GM19240 (cell line): ENCODE results near the gene ASPG.

Experiments
- DNase-seq: peaks from one replicate; pipeline ENCODE4 v3.0.0; 2011; ENCODE audit warnings: low spot score; ENCODE audit not compliant: insufficient read length

Gene ASPG

DNA sequence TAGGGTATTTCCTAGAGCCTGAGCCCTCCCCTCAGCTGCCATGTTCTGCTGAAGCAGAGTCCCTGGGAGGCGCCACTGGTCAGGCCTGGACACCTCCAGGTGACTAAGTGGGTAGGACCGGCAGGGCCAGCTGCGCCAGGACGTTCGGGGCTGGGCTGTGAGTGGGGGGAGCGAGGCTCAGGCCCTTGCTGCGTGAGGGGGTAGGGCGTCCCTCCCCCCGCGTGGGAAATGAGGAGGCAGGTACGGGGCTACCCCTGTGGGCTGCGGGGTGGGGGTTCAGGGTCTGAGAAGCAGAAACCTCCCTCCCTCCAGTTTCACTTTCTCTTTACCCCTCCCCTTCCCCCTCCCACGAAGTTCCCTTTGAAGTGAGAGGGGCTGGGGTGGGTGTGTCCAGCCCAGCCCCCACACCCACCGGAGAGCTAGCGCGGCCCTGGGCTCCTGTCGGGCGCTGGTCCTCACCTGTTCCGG is 30.8 kb downstream of the ASPG start:
- no peak for DNase-seq

- no peak for DNase-seq
These were observed 31.3 kb downstream of the ASPG start for GRCh38 chr14:104116756-104117340.

GRCh38 chr14:104117341-104118005 is 32.0 kb downstream of the ASPG start:
- no peak for DNase-seq

GRCh38 chr14:104118006-104118844 is 32.7 kb downstream of the ASPG start:
- DNase-seq = no peak

GRCh38 chr14:104119119-104119487 is 33.6 kb downstream of the ASPG start:
- DNase-seq = no peak

- no peak for DNase-seq
These were observed 34.2 kb downstream of the ASPG start for GRCh38 chr14:104119488-104120251.

DNA sequence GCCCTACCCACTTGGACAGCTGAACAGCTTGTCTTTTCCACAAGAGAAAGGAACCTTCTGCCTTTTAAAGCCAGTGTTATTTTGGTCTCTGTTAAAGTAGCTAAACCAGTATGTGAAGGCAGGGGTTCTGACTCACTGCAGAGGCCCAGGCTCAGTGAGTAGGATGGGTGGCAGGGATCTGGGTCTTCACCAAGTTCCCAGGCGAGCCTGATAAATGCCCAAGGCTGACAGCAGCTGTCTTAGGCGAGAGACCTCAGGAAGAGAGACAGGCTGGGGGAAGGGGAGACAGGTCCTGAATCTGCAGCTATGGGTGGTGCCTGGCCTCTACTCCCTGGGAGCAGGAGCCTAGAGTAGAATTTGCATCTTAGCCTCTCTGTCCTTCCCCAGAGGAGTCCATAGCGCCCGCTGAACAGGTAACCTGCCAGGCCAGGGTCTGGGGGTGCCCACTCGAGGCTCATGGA is 34.8 kb downstream of the ASPG start:
- no peak for DNase-seq

DNA sequence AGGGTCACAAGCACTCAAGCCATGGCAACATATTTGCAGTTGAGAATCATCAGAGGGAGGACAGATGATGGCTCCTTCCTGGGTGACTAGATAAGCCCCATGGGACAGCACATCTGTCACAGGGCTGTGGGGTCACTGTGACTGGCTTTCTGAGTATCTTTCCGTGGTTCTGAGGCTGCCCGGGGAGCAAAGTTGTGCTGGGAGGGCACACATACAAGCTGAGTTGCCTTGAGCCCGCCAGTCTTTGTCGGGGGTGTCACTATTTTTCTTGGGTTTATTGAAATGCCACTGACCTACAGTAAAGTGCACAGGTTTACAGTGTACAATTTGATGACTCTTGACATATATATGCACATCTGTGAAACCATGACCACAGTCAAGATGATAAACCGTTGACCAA is 35.6 kb downstream of the ASPG start:
- no peak for DNase-seq

DNA sequence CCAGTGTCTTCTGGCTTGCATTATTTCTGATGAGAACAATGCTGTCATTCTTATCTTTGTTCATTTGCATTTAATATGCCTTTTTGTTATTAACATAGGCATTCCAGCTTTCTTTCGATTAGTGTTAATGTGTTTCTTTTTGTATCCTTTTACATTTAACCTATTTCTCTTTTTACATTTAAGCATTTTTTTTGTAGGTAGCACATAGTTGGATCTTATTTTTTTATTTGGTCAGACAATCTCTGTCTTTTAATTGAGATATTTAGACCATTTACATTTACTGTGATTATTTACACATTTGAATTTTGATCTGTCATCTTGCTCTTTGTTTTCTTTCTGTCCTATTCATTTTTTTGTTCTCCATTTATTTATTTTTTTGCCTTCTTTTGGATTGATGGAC is 38.4 kb downstream of the ASPG start:
- DNase-seq = no peak

- no peak for DNase-seq
These were observed 39.5 kb downstream of the ASPG start for GRCh38 chr14:104125011-104125410.

GRCh38 chr14:104126753-104127152 is 41.3 kb downstream of the ASPG start:
- DNase-seq = no peak

GRCh38 chr14:104128981-104129380 is 43.5 kb downstream of the ASPG start:
- DNase-seq = no peak

GRCh38 chr14:104129556-104129955 is 44.1 kb downstream of the ASPG start:
- DNase-seq = no peak

GRCh38 chr14:104130974-104131651 is 45.6 kb downstream of the ASPG start:
- no peak for DNase-seq

DNA sequence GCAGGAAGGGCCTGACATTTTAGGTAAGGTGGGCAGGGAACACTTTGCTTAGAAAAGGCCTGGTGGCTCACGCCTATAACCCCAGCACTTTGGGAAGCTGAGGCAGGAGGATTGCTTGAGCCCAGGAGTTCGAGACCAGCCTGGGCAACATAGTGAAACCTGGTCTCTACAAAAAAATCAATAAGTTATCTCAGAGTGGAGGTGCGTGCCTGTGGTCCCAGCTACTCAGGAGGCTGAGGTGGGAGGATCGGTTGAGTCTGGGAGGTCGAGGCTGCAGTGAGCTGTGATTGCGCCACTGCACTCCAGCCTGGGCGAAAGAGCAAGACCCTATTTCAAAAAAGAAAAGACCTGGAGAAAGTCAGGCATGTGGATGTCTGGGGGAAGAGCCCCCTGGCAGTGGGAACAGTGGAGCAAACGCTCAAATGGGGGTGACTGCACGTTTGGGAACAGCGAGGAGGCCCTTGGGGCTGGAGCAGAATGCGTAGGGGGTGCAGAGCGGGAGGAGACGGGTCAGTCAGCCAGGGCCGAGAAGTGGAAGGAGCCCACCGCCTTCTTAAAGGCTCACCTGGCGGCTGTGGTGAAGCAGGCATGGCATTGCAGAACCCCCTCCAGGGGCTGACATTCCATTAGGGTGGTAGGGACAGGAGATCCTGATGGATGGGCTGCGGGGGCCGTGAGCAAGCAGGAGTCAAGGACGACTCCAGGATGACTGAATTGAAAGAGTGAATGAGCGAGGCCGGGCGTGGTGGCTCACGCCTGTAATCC is 46.6 kb downstream of the ASPG start:
- no peak for DNase-seq

- DNase-seq = no peak
These were observed 47.5 kb downstream of the ASPG start for GRCh38 chr14:104132981-104133380.

- DNase-seq = no peak
These were observed 48.0 kb downstream of the ASPG start for GRCh38 chr14:104133496-104133895.

- DNase-seq = no peak
These were observed 48.8 kb downstream of the ASPG start for GRCh38 chr14:104134061-104134965.
